TTC549 (cell line): ENCODE measurements around the gene ARHGAP40.

Source experiments
- FAIRE-seq: peaks from 2 replicates; lab custom pipeline; 2012; peaks lifted over from hg19 to GRCh38; lab: Jason Lieb, UNC

ARHGAP40 gene

DNA sequence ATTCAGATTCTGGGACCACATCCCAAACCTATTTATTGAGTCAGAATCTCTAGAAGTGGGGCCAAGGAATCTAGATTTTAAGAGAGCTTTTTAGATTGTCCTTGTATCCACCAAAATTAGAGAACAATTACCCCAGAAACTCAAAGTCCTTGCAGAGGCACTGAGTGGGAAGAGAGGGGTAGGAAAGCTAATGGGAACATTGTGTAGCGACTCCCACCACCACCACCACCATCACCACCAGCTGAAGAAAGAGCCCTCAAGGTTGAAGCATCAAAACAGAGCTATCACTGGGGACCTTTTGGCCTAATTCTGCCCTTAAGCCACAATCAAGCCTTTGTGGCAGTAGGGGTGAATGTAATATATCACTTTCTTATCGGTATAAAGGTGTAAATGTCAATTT lies 83.7 kb downstream of the ARHGAP40 start:
- no peak for FAIRE-seq

DNA sequence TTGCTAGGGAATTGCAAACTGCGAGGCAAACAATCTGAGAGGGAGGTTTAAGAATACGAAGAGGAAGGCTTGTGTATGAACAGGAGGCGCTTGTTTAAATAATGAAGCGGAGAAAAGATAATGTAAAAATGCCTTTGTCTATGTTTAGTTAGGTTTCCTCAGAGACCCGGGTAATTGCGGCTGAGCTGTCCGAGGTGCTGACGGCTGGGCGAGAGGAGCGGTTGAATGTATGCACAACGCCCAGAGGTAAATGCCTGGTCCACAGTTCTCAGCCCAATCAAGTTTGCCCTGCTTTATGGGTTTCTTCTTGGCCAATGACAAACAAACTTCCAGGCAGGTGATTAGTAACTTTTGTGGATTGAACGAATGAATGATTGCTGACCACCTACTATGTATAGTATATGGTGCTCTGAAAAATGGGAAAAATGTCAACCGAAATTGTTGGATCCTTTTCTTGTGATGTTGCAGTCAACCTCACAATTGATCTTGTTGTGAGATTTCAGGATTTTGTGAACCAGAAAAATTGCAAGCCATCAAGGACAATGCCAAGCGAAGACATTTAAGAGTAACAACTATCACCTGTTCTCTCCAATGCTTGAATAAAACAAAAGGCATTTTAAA lies 84.4 kb downstream of the ARHGAP40 start:
- no peak for FAIRE-seq

DNA sequence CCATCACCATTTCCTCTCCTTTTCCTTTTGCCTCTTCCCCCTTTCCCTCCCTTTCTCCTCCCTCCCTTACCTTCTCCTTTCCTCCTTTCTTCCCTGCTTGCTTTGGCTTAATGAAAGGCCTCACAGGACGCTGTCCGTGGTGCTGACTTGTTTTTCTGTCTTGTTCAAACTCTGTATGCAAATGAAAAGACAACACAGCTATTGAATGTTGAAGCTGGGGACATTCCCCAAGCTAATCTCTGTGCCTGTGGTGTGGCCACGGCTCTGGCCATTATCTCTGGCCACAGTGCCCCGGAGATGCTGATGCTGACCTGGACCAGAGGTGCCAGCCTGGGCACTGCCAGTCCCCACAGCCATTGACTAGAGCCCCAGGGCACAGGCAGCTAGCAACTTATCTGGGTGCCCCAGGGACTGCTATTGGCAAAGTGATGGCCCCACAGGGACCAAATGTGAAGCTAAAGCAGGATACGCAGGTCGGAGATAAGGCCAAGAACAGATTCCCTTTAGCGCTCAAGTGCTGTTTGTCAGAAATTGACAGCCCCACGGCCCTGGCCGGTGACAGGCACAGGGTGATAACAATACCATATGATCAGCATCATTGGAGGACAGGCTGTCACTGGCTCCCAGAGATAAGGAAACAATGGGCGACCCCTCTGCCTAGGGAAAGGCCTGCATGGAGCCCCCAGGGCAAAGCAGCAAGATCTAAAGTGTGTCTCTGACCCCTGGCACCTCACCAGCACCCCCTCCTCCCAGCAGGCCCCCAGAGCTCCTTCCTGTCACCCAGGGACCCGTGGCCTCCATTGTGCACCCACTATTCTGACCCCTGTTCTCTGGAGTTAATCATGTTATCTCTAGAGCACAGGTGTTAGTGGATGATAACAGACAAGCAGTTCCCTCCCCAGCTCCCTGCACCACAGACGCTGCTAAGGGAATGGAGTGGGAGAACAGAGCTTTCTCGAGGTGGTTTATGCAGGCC lies 91.1 kb downstream of the ARHGAP40 start:
- FAIRE-seq: no peak

DNA sequence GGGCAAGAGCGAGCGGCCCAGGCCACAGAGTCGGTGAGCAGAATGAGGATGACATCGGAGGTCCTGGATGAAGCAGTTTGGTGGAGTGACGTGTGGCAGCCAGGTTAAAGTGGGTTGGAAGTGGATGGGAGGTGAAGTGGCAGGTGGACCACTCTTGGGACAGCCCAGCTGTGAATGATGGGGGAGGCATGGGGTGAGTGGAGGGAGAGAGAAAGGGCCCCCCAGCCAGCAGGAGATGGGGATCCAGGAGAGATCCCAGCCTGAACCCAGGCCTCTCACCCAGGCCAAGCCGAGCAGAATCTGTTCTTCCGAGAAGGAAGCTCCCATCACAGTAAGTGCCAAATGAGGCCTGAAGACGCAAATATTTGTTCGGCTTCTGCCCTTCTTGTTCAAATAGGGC lies 95.7 kb downstream of the ARHGAP40 start:
- FAIRE-seq: no peak

DNA sequence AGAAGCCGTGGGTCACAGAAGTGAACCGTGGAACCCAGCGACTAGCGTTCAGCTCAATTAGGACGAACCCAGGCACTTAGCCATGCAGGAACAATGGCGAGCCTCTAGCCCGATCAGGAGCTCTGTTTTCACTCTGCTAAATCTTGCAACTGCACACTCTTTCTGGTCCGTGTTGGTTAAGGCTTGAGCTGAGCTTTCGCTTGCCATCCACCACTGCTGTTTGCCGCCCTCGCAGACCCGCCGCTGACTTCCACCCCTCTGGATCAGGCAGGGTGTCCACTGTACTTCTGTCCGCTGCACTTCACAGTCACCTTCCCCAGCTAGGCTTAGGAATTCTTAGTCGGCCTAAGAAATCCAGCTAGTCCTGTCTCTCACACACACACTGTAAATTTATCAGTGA lies 96.9 kb downstream of the ARHGAP40 start:
- no peak for FAIRE-seq

DNA sequence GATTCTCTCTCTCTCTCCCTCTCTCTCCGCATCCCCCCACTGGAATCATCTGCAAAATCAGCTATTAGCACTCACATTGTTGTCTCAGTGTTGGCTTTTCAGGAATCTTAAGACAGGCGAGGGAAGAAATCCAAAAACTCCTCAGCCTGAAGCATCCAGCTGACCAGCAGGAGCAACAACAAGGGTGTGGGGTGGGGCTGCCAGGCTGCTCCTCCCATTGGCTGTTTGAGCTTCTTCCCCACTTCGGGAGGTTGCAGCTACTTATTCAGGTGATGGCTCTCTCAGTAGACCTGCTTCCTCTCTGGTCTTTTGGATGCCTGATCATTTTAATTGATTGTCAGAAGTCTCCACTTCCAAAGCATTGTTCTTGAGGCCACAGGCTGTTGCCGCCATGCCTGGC lies 98.5 kb downstream of the ARHGAP40 start:
- no peak for FAIRE-seq
